Measurements from ENCODE around the gene ADRA2B. TPM values are rescaled to one million over a fixed set of nuclear protein-coding genes. Genes with fewer than 3 reads are reported as not detected.

ADRA2B gene
- total RNA-seq, 4 donors from 2014 or later = 0.33 to 4.6 (median 1.4) TPM

- TF ChIP-seq CTCF (IDR thresholded peaks at IDR 0.05; ENCODE audit: low read depth) = no peak
Measured at GRCh38 chr2:96136129-96136720, 19.9 kb upstream of the ADRA2B start.

GRCh38 chr2:96135621-96136020 lies 19.2 kb upstream of the ADRA2B start:
- TF ChIP-seq CTCF (IDR thresholded peaks at IDR 0.05; ENCODE audit: low read depth) = no peak

GRCh38 chr2:96135171-96135570 lies 18.8 kb upstream of the ADRA2B start:
- no peak for TF ChIP-seq CTCF (IDR thresholded peaks at IDR 0.05; ENCODE audit: low read depth)

- no peak for TF ChIP-seq CTCF (IDR thresholded peaks at IDR 0.05; ENCODE audit: low read depth)
Measured at GRCh38 chr2:96134421-96134820, 18.1 kb upstream of the ADRA2B start.

GRCh38 chr2:96131813-96132745 lies 15.7 kb upstream of the ADRA2B start:
- no peak for TF ChIP-seq CTCF (IDR thresholded peaks at IDR 0.05; ENCODE audit: low read depth)

GRCh38 chr2:96131152-96131812 lies 14.9 kb upstream of the ADRA2B start:
- no peak for TF ChIP-seq CTCF (IDR thresholded peaks at IDR 0.05; ENCODE audit: low read depth)

GRCh38 chr2:96130483-96130882 lies 14.1 kb upstream of the ADRA2B start:
- TF ChIP-seq CTCF (IDR thresholded peaks at IDR 0.05; ENCODE audit: low read depth) = no peak
